HEK293T (cell line): ENCODE data around the gene RMDN2.

Experiments used
- BHLHE40 ChIP-seq: fragments of 450-650 bp; IDR thresholded peaks from 2 replicates; pipeline ENCODE4 v1.6.1; 2016; ENCODE audit warnings: mild to moderate bottlenecking, moderate library complexity, borderline replicate concordance
- CTBP1 ChIP-seq: fragments of 450-650 bp; IDR thresholded peaks from 2 replicates; pipeline ENCODE4 v1.6.1; 2016; ENCODE audit warnings: borderline replicate concordance
- FOXK2 ChIP-seq: fragments of 450-650 bp; IDR thresholded peaks from 2 replicates; pipeline ENCODE4 v1.6.1; 2016; ENCODE audit warnings: mild to moderate bottlenecking
- TARDBP ChIP-seq: fragments of 450-650 bp; IDR thresholded peaks from 2 replicates; pipeline ENCODE4 v1.6.1; 2016

DNA sequence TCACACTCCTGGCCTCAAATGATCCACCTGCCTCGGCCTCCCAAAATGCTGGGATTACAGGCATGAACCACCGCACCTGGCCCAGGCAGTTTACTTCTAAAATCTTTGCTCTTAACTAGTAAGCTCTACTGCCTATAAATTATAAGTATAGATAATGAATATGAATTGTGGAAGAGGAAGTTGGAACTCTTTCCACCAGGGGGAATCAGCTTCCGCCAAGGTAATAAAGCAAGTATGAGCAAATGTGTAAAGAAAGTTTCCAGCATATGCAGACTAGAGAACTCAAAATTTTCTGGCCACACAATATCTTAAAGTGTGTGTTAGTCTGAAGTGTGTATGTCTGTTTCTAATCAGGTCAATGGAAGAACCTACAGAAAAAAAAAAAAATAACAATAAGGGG lies 68.1 kb downstream of the RMDN2 start:
- TF ChIP-seq CTBP1 (no peak), BHLHE40 (no peak), FOXK2 (no peak), TARDBP (no peak)
